GM19452 (cell line): Measurements from ENCODE around the gene CCDC12.

Source experiments
- ATAC-seq: cut with Tn5 transposase; IDR thresholded peaks from one replicate; pipeline ENCODE4 v1.9.1; 2021; ENCODE audit not compliant: unreplicated experiment

The CCDC12 gene

DNA sequence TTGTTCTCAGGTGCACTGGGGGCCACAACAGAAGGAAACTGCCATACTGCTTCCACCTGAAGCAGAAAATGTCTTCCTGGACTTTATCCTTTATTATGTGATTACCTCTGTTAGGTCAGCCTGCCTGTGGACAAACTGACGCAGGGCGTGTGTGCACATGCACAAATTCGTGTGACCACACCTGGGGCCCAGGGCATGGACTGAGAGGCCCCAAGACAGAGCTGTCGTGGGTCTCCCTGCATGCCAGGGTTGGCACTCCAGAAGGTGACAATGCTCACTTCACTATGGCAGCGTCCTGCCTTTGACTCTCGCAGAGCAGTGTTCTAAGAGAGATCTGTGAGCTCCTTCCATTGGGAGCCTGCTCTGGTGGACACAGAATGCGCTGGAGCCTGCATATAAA, 34.5 kb downstream of the CCDC12 start:
- no peak for ATAC-seq

DNA sequence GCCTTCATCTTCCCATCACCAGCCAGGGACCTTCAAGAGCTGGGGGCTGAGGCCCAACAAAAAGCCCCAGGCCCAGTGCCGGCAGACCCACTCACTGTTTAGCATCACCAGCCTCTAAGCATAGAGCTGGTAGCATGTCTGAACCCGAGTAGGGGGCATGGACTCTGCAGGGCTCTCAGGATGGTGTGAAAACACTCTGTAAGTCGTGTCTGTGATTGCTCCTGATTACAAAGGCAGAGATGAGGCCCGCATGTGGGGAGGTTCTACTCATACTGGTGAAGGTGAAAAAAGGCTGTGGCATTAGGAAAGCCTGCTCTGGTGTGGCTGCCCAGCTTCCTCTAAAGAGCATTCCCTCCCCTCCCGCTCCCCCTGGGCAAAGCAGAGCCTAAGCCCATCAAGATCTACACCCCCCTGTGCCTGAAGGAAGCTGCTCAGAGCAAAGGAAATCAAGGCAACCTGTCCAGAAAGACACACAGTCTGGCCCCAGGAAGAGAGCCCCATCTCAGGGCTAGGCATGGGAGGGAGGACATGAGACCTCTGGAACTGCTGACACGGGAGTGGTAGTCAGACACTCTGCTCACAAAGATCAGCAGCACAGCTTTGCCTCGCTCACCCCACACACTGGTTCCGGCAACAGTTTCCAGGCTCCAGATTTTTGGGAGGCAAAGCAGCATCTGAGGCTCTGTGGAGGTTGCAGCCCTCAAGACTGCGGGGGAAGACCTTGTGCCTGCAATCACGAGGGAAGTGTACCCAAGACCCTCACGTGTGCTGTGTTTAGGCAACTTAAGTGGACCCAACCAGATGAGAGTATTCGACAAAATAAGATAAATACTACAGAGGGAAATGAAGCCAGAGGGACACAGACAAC, 36.7 kb downstream of the CCDC12 start:
- ATAC-seq, result no peak

DNA sequence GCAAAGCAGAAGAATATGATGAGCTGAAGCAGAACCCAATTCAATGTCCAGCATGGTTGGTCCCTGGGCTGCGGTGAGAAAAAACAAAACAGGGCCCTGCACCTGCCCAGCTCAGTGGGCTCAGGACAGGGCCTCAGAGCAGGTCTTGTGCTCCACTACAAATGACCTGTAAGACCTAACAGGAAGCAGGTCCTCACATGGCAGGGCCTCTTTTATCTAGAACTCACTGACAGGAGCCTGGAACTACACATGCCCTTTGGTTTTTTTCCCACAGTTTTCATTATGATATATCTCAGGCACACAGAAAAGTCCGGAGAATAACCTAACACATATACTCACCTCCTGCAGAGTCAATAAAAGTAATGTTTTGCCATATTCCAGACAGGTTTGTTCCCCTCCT, 38.4 kb downstream of the CCDC12 start:
- ATAC-seq, result no peak

DNA sequence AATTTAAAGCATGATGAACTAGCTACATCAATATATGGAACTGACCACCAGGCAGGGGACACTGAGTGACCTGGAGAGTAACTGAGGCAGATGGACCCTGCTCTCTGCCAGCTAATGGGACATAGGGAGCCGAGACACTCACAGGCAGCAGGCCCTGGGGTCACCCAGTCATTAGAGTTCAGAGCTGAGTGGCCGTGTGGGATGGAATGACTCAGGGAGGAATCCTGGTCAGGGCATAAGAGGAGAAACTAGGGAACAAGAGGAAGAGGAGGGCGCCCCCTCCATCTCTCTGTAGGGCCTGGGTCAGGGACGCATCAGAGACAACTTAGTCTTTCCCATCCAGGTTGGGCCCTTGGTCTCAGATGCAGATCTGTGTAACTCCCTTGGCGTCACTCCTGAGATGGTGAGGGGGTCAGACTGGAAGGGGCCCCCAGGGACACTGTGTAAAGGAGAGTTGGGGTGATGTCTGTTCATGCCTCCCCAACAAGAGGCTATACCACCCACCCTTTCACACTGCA, 39.8 kb downstream of the CCDC12 start:
- no peak for ATAC-seq

DNA sequence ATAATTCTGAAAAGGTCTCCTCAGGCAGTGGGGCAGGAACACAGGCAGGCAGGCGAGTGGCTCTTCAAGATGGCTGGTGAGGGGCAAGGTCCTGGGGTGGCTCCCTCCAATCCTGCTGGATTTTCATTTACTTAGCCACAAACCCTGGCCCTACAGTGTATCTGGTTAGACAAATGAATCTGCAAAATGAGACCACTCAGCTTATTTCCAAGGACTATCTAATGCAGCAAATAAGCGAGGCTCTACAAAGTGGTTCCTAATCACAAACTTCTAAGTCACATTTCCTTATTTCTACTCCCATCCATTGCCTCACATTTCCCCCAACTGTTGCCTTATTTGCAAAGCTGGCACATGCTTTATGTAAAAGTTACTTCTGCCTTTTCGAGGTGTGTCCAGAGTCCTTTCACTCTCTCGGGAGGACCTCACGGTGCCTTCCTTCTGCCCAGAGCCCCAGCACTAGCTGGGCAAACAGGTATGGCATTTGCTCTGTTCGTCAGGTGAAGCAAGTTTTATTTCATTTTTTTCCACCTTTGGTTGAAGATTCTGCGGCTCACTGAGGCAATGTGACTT, 40.5 kb downstream of the CCDC12 start:
- no peak for ATAC-seq

DNA sequence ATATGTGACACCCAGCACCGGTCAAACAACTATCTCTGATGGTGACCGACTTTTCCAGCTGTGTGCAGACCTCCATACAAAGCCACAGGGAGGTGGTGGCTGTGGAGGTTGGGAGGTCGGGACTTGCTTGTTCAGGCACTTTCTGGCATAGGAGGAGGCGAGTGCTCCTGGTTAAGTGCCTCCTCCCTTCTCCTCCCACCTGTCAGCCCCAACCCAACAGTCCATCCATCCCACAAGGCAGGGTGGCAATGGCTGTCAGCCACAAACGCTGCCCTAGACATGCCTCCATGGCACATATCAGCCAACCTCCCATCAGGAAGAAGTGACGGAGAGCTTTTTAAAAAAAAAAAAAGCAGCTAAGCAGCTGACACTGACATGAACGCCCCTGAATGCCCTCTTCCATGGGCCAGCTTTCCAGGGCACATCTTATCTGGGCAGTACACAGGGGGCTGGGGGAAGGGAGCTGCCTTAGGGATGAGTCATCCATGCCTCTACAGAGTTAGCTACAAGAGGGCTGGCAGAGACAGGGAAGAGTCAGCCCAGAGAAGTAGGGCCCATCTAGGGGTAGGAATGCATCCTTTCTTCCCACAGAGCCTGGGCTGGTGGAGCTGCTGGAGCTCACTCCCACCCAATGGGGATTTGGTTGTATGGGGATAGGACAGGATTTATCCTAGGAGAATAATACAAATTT, 41.2 kb downstream of the CCDC12 start:
- no peak for ATAC-seq

DNA sequence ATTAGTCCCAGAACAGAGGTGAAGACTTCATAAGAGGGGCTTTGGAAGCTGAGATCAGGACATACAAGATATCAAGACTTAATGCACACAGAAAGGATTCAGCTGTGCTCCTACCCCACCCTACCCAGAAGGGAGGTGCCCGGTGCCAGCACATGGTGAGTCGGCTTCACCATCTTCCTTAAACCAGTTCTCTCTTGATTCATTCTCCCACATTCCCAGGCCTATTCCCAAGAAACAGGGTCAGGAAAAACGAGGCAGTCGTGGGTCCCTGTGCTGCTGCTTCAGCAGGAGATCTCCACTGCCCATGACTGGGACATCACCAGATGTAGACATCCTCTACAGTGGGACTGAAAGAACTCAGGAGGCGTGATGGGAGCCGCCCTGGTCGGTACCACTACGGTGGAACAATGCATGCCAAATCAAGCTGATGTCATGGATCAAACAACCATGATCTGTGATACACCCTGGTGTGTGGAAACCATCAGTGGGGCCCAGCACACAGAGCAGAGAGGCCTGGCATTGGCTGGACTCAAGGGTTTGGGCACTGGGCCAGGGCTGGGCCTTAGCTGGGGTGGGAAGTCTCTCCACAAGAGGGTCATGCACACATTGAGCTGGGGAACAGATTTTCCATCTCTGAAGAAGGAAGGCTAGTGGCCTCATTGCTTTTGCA, 41.9 kb downstream of the CCDC12 start:
- no peak for ATAC-seq

DNA sequence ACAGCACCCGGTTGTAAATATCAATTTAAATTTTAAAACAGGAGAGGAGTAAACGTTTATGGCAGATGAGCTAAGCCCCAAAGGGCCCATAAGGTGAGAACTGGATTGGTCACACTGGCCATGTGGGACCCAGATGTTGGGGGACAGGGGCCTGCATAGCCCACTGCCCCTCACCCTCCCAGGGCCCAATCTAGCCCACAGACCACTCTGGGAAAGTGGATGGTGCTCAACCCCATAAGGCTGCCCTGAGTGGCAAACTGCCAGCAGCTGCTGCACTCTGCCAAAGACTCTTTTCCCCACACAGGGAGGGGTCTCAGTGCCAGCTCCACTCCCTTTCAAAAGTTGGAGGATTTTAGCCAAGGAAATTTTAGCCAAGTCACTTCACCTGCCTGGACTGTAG, 42.5 kb downstream of the CCDC12 start:
- ATAC-seq, result no peak

DNA sequence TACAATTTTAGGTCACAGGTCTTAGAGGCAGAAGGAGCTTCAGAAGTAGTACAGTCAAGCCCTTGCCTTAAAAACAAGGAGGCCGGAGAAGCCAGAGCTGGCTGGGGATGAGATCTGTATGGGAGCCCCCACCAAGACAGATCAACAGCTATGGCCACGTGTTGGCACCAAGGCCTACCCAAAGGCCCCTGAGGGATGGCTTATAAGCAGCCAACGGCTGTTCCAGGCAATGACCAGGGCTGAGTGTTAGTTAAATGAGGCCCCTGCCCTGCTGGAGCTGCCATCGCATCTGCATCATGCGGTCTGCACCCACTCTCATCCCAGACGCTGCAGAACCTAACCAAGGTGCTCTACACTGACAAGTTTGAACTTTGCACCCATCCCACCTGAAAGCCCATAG, 43.3 kb downstream of the CCDC12 start:
- ATAC-seq, result no peak

DNA sequence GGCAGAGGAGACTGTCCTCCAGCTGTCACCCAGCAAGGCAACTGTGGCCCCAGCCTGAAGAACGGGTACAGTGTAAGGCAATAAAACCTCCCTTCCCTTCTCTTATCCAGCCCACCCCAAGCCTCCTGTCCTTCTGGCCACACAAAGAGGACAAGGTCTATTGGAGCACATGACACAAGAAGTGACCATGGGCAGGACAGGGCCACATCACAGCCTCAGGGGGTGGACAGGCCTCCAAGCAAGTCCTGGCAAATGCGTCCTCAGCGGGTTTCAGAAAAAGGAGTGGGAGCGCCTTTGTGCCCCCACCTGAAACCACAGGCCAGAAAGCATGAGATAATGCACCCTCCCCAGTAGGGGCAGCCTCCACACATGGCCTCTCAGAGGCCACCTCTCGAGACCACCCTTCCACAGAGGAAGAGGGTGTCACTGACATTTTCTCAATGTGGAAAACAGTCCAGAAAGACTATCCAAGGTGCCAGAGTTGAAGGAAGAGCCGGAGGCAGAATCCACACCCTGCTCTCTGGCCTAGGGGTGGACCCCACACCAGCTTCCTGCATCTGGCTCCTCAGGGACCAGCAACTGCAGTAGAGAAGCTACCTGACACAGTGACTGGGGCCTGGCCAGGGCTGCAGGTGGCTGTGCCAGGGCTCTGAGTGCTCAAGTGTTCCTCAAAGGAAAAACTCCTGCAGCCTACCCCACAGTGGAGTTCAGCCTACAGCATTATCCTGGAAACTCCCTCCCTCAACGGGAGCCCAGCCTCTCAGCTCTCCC, 43.9 kb downstream of the CCDC12 start:
- no peak for ATAC-seq

DNA sequence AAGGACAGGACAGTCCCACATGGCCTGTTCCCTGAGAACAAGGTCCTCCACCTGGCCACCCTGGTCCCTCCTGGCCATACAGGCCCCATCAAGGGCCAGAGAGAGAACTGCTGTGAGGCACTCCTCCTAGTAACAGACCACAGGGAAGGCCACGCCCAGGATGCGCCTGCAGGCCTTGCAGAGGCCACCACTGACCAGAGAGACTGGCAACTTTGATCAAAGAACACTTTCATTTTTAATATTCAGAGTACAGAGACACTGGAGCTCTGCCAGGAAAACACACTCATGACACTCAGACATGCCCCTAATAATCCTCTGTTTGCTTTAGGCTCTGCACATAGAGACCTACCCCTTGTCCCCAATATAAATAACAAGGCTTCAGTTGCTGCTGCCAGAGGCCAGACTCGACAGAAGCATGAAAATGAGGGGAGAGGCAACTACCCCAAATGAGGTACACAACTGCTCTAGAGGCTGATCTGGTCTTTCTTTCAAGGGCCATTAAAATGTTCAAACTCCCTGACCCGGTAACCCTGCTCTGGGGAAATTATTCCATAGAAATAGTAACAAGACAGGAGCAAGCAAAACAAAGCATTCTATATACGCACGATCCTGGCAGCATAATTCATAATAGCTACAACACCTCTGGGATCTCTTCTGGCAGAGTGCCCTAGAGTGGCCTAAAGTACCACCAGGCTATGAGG, 44.8 kb downstream of the CCDC12 start:
- no peak for ATAC-seq

DNA sequence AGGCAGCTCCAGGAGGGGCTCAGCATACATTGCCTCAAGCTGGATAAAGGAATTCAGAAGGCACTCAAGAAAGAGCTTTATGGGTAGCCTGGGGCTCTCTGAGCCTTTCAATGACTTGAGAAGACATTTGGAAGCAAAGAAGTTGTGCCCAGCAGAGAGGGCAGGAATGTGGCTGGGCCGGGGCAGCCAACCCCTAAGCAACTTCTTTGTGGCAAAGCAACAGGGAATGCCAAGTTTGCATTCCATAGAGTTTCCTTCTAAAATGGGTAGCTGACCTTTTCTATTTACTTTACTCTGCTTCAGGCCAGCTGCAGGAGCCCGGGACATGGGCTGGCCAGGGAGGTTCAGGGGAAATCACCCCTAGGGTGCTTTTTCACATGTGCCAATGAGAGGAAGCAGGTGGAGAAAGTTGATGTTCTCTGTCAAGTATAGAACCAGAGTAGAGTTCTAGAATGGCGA, 45.6 kb downstream of the CCDC12 start:
- ATAC-seq, result no peak

DNA sequence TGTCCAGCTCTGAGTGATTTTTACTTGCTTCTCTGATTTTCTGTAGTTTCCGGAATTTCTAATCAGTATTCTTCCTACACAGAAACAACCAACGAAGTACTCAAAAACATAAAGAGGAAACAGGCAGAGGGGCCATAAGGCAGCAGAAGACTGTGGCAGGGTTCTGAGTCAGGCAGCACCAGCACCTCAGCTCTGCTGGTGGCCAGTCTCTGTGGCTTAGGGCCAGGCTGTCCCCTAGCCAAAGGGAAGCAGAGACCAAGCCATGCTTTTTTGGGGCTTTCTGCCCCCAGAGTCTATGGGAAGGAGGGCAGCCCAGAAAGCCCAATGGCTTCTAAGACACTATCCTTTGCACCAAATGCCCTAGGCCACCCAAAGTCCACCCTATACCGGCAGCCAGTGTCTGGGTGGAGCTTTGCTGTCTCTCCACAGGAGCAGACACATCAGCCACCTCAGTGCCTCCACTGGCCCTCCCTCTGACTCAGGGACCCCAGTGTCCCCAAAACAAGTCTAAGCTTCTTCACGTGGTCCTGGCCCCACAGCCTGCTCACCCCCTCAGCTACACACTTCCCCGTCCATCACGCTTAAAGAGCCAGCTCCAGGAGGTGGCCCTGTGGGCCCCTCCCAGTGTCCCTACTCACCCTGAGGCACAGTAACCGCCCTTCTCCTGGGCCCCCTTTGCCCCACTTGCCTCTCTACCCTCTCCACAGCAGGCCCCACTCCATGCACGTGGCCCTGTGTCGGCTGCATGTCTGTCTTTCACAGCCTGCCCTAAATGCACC, 46.2 kb downstream of the CCDC12 start:
- ATAC-seq, result no peak

DNA sequence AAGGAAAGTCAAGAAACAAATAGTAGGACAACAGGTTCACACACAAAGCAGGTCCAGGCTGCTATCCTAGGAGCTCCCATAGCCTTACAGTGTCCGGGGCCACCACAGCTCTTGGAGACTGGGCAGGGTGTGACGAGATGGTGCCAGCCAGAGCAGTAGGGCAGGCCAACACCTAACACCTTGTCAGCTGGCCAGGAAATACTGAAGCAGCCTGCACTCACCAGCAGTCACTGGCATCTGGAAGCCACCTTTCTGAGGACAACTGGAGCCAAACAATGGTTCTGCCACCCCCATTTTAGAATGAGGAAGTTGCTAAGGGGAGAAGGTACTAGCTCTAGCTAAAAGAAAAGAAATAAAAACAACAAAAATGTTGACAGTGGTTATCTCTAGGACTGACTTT, 47.2 kb downstream of the CCDC12 start:
- ATAC-seq, result no peak

DNA sequence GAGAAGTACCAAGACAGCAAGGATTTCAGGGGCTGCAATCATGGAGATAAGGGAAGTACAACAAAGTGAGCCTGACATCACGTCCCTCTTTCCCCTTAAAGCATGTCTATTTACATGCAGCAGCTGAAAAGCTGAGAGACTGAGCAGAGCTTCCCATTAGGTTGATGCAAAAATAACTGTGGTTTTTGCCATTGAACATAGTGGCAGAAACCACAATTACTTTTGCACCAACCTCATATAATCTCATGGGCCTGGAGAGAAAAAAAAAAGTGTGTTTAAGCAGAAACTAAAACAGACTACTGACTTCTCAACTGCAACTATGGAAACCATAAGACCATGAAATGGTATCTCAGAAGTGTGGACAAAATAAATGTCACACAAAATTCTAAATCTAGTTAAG, 48.3 kb downstream of the CCDC12 start:
- no peak for ATAC-seq

DNA sequence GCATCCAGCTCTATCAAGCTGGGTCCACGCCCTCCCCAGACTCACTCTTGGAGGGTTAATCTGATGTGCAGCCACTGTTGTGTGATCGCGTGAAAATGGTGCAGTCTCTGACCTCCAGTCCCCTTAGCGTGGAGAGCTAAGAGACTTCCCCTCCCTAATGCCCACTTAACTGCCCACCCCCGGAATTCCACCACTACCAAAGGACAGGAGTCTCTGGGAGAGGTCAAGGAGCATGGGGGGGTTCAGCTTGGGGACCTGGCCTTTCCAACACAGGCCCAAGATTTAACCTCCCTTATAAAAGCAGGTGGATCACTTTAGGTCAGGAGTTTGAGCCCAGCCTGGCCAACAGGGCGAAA, 48.8 kb downstream of the CCDC12 start:
- ATAC-seq, result no peak

DNA sequence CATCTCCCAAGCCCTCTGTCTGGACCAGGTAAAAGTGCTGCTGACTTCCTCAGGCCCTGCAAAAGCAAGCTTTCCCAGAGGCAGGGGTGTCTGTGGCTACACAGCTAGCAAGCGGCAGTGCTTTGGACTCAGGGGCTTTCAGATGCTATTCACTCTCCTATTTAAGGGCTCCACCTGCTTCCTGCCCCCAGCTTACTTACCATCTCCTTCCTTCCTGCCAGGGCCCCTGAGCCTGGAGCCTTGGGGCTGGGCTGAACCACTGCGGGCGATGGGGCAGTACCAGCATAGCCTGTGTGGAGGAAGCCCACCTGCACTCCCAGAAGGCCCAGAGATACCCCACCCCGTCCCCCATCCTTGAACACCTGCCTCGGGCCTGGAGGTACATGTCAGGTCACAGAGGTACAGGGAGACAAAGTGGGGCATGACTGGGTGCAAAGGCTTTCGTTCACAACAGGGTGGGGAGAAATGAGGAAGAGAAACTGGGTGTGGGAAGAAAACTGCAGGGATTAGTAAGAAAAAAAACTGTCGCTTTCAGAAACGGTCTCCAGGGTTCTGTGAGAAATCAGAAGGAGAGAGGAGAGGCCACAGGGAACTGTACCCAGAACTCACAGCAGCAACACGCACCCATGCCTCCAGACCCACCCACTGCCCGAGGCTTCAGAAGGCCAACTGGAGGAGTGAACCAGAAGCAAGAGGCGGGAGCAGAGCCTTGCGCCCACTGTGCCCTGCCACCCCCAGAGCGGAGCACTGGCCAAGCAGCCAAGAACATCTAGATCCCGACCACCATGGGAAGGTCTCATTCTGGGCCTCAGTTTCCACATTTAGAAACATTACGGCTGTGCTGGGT, 49.5 kb downstream of the CCDC12 start:
- ATAC-seq, result peak; percentile 49

DNA sequence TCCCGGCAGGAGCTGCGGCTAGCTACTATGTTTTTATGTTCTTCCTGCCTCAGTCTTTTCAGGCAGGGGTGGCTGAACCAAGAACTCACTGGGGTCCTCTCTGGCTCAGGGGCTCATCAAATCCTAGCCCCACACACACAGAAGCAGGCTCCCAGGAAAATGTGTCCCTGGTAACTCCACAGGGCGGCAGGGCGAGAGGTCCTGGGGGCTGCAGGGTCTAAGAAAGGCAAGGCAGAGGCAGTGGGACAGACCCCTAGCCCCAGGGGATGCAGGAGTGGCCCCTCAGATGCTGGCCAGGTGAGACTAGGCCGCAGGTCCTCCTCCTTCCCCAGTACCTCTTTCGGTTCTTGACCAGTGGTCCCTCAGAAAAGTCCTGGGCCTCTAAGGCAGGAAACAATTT, 50.1 kb downstream of the CCDC12 start:
- ATAC-seq, result no peak
